Measurements from ENCODE around the gene FOXI1. TPM values are rescaled to one million over a fixed set of nuclear protein-coding genes. Genes with fewer than 3 reads are reported as not detected.

Gene FOXI1
- total RNA-seq, 1 experiment from 2014 or later, result 0.07 TPM

DNA sequence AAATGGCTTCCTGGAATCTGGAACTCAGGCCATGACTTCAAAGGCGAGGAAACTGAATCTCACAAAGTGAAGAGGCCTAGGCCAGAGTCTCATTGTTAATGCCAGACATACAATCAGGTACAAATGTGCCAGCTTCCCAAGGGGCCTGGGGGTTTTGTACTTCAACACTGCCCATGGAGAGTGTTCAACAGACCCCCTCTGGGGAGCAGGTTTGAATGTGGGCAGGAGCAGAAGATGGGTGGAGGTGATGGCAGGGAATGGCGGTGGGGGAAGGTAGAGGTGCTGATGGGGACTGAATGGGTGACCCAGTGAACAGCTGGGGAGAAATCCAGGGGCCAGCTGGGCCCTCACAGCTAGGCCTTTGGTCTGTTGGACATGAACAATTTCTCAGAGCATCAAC is 12.0 kb downstream of the FOXI1 start:
- H4K20me1 ChIP-seq (ENCODE audit: insufficient read depth, low read depth, low read length), result no peaks in the 10 kb centered on the region
- DNase-seq, result no peak
- H2AFZ ChIP-seq (ENCODE audit: low read length), result no peak overlapping the region
- no peak overlapping the region for H3K4me3 ChIP-seq (ENCODE audit: low read length)
- no peaks in the 10 kb centered on the region for H3K9me3 ChIP-seq (ENCODE audit: low read length)
- peaks cover 11% of the 10 kb centered on the region for H3K4me1 ChIP-seq (ENCODE audit: low read length)
- no peaks in the 10 kb centered on the region for H3K9me2 ChIP-seq (replicated peaks; ENCODE audit: insufficient read depth, low read length)
- H3K4me2 ChIP-seq (ENCODE audit: low read depth, low read length, poor library complexity, severe bottlenecking), result no peak overlapping the region
- H3K9ac ChIP-seq (ENCODE audit: low read length), result no peak overlapping the region
- H3K36me3 ChIP-seq (ENCODE audit: insufficient read depth, low read length), result no peaks in the 10 kb centered on the region
- H3K27ac ChIP-seq (ENCODE audit: low read length), result no peak overlapping the region
- no peaks in the 10 kb centered on the region for H3K27me3 ChIP-seq (ENCODE audit: low read length)
- H3K79me2 ChIP-seq (ENCODE audit: low read length), result no peaks in the 10 kb centered on the region

DNA sequence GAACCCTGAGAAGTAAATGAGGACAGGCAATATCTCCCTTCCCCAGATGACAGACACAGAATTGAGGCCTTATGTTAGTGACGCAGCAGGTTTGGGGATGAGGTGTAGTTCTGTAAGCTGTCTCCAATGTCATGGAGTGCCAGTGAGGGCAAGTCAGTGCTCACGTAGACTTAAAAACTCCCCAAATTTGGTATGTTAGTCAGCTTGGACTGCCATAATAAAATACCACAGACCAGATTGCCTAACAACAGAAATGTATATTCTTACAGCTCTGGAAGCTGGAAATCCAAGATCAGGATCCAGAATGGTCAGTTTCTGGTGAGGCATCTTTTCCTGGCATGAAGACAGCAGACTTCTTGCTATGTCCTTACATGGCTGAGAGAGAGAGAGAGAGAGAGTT is 14.9 kb downstream of the FOXI1 start:
- Histone ChIP-seq H3K4me1 (ENCODE audit: low read length) (peaks cover 6% of the 10 kb centered on the region), H3K4me3 (ENCODE audit: low read length) (no peak overlapping the region), H3K79me2 (ENCODE audit: low read length) (no peaks in the 10 kb centered on the region), H3K9ac (ENCODE audit: low read length) (no peak overlapping the region), H3K36me3 (ENCODE audit: insufficient read depth, low read length) (no peaks in the 10 kb centered on the region), H3K9me2 (replicated peaks; ENCODE audit: insufficient read depth, low read length) (no peaks in the 10 kb centered on the region), H4K20me1 (ENCODE audit: insufficient read depth, low read depth, low read length) (no peaks in the 10 kb centered on the region), H3K9me3 (ENCODE audit: low read length) (no peaks in the 10 kb centered on the region), H3K27ac (ENCODE audit: low read length) (no peak overlapping the region), H3K4me2 (ENCODE audit: low read depth, low read length, poor library complexity, severe bottlenecking) (no peak overlapping the region), H3K27me3 (ENCODE audit: low read length) (no peaks in the 10 kb centered on the region), H2AFZ (ENCODE audit: low read length) (no peak overlapping the region)
- no peak for DNase-seq

DNA sequence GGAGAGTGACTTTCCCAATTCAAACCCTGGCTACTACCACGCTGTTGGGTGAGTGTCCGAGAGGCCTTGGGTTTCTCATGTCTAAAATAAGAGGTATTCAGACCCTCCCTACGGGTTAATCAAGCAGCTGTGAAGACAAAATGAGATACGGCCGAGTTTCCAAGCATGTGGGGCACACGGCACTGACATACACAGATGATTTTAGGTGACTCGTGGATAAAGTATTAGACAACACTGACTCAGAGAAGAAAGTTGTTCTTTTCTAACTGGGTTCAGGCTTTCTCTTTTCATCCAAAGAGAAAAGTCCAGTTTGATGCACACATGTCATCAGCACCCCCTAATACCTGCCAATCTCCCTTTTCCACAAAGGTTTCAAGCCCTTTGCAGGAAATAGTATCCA is 15.6 kb downstream of the FOXI1 start:
- H3K4me2 ChIP-seq (ENCODE audit: low read depth, low read length, poor library complexity, severe bottlenecking), result no peak overlapping the region
- H3K79me2 ChIP-seq (ENCODE audit: low read length), result no peaks in the 10 kb centered on the region
- no peaks in the 10 kb centered on the region for H3K9me2 ChIP-seq (replicated peaks; ENCODE audit: insufficient read depth, low read length)

GRCh38 chr5:170126061-170126460 is 20.4 kb downstream of the FOXI1 start:
- no peak overlapping the region for H3K27ac ChIP-seq (ENCODE audit: low read length)
- H3K9me2 ChIP-seq (replicated peaks; ENCODE audit: insufficient read depth, low read length), result no peaks in the 10 kb centered on the region
- H3K9ac ChIP-seq (ENCODE audit: low read length), result no peak overlapping the region
- H3K79me2 ChIP-seq (ENCODE audit: low read length), result no peaks in the 10 kb centered on the region
- H3K4me2 ChIP-seq (ENCODE audit: low read depth, low read length, poor library complexity, severe bottlenecking), result no peak overlapping the region
- H4K20me1 ChIP-seq (ENCODE audit: insufficient read depth, low read depth, low read length), result no peaks in the 10 kb centered on the region
- no peak overlapping the region for H2AFZ ChIP-seq (ENCODE audit: low read length)
- H3K36me3 ChIP-seq (ENCODE audit: insufficient read depth, low read length), result no peaks in the 10 kb centered on the region
- peaks cover 6% of the 10 kb centered on the region; the same call in 1 of the 2 replicates for H3K4me1 ChIP-seq (ENCODE audit: low read length)
- H3K9me3 ChIP-seq (ENCODE audit: low read length), result no peaks in the 10 kb centered on the region
- DNase-seq, result no peak
- no peaks in the 10 kb centered on the region for H3K27me3 ChIP-seq (ENCODE audit: low read length)
- H3K4me3 ChIP-seq (ENCODE audit: low read length), result no peak overlapping the region

More for the DNA sequence above, 15.6 kb downstream of the FOXI1 start:
- H3K4me1 ChIP-seq (ENCODE audit: low read length), result peaks cover 6% of the 10 kb centered on the region
- H3K27ac ChIP-seq (ENCODE audit: low read length), result no peak overlapping the region
- no peaks in the 10 kb centered on the region for H3K9me3 ChIP-seq (ENCODE audit: low read length)
- no peaks in the 10 kb centered on the region for H3K36me3 ChIP-seq (ENCODE audit: insufficient read depth, low read length)
- H4K20me1 ChIP-seq (ENCODE audit: insufficient read depth, low read depth, low read length), result no peaks in the 10 kb centered on the region
- no peaks in the 10 kb centered on the region for H3K27me3 ChIP-seq (ENCODE audit: low read length)
- no peak overlapping the region for H3K9ac ChIP-seq (ENCODE audit: low read length)
- no peak overlapping the region for H2AFZ ChIP-seq (ENCODE audit: low read length)
- DNase-seq, result no peak
- H3K4me3 ChIP-seq (ENCODE audit: low read length), result no peak overlapping the region

DNA sequence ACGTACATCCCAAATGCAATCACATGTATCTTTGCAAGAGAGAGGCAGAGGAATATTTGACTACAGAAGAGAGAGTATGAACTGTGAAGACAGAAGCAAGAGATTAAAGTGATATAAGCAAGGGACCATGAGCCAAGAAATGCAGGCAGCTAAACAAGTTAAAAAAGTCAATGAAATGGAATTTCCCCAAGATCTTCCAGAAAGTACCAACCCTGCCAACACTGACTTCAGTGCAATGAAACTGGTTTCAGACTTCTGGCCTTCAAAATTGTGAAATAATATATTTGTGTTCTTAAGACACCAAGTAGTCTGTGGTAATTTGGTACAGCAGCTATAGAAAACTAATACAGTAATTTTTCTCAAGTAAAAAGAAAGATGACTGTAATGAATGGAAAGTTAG is 20.9 kb downstream of the FOXI1 start:
- Histone ChIP-seq H3K9me3 (ENCODE audit: low read length) (no peaks in the 10 kb centered on the region), H3K27ac (ENCODE audit: low read length) (no peak overlapping the region), H3K4me2 (ENCODE audit: low read depth, low read length, poor library complexity, severe bottlenecking) (no peak overlapping the region), H3K79me2 (ENCODE audit: low read length) (no peaks in the 10 kb centered on the region), H3K9ac (ENCODE audit: low read length) (no peak overlapping the region), H3K4me3 (ENCODE audit: low read length) (no peak overlapping the region), H3K27me3 (ENCODE audit: low read length) (no peaks in the 10 kb centered on the region), H4K20me1 (ENCODE audit: insufficient read depth, low read depth, low read length) (no peaks in the 10 kb centered on the region), H2AFZ (ENCODE audit: low read length) (no peak overlapping the region), H3K9me2 (replicated peaks; ENCODE audit: insufficient read depth, low read length) (no peaks in the 10 kb centered on the region), H3K4me1 (ENCODE audit: low read length) (peaks cover 6% of the 10 kb centered on the region; the same call in 1 of the 2 replicates), H3K36me3 (ENCODE audit: insufficient read depth, low read length) (no peaks in the 10 kb centered on the region)
- DNase-seq, result no peak

- no peaks in the 10 kb centered on the region for H3K36me3 ChIP-seq (ENCODE audit: insufficient read depth, low read length)
- H3K9me3 ChIP-seq (ENCODE audit: low read length), result no peaks in the 10 kb centered on the region
- H3K9me2 ChIP-seq (replicated peaks; ENCODE audit: insufficient read depth, low read length), result no peaks in the 10 kb centered on the region
- DNase-seq, result no peak
- H3K27ac ChIP-seq (ENCODE audit: low read length), result no peak overlapping the region
- H3K27me3 ChIP-seq (ENCODE audit: low read length), result no peaks in the 10 kb centered on the region
- H3K4me1 ChIP-seq (ENCODE audit: low read length), result peaks cover 31% of the 10 kb centered on the region
- no peaks in the 10 kb centered on the region for H4K20me1 ChIP-seq (ENCODE audit: insufficient read depth, low read depth, low read length)
- no peaks in the 10 kb centered on the region for H3K79me2 ChIP-seq (ENCODE audit: low read length)
- H2AFZ ChIP-seq (ENCODE audit: low read length), result no peak overlapping the region
- no peak overlapping the region for H3K4me3 ChIP-seq (ENCODE audit: low read length)
- H3K4me2 ChIP-seq (ENCODE audit: low read depth, low read length, poor library complexity, severe bottlenecking), result no peak overlapping the region
- H3K9ac ChIP-seq (ENCODE audit: low read length), result no peak overlapping the region
These were observed 25.5 kb downstream of the FOXI1 start for GRCh38 chr5:170131235-170131634.

- H3K4me2 ChIP-seq (ENCODE audit: low read depth, low read length, poor library complexity, severe bottlenecking), result peak overlapping the region; percentile 21
- peaks cover 35% of the 10 kb centered on the region for H3K4me1 ChIP-seq (ENCODE audit: low read length)
- no peaks in the 10 kb centered on the region for H3K27me3 ChIP-seq (ENCODE audit: low read length)
- H3K9me3 ChIP-seq (ENCODE audit: low read length), result no peaks in the 10 kb centered on the region
- no peak overlapping the region; the same call in 1 of the 2 replicates for H2AFZ ChIP-seq (ENCODE audit: low read length)
- no peaks in the 10 kb centered on the region for H4K20me1 ChIP-seq (ENCODE audit: insufficient read depth, low read depth, low read length)
- H3K9ac ChIP-seq (ENCODE audit: low read length), result no peak overlapping the region
- H3K4me3 ChIP-seq (ENCODE audit: low read length), result no peak overlapping the region
- H3K9me2 ChIP-seq (replicated peaks; ENCODE audit: insufficient read depth, low read length), result no peaks in the 10 kb centered on the region
- H3K79me2 ChIP-seq (ENCODE audit: low read length), result no peaks in the 10 kb centered on the region
- H3K27ac ChIP-seq (ENCODE audit: low read length), result no peak overlapping the region
- H3K36me3 ChIP-seq (ENCODE audit: insufficient read depth, low read length), result no peaks in the 10 kb centered on the region
- DNase-seq, result peak; percentile 57
These were observed 26.7 kb downstream of the FOXI1 start for GRCh38 chr5:170132269-170132975.

DNA sequence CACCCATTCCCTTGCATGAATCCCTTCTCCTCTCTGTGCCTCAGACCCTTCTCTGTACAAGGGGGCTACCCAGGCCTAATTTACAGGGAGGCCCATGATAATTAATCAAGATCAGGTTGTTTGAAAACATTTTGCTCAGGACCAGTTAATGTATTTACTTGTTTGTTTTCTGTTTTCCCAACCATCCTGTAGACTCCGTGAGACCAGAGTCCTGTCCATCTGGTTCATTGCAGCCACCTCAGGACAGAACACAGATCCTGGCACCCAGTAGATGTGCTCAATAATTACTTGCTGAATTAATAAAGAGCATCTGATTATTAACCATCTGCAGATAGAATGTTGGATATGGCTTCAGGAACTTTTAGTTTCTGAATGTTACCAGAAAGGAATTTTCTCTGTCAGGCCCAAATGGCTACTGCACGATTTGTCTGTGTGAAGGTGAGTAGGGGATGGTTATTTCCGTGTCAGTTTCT is 27.3 kb downstream of the FOXI1 start:
- H4K20me1 ChIP-seq (ENCODE audit: insufficient read depth, low read depth, low read length), result no peaks in the 10 kb centered on the region
- peak overlapping the region; percentile 21 for H3K4me2 ChIP-seq (ENCODE audit: low read depth, low read length, poor library complexity, severe bottlenecking)
- H3K9me3 ChIP-seq (ENCODE audit: low read length), result no peaks in the 10 kb centered on the region
- H3K36me3 ChIP-seq (ENCODE audit: insufficient read depth, low read length), result no peaks in the 10 kb centered on the region
- H3K27ac ChIP-seq (ENCODE audit: low read length), result no peak overlapping the region
- no peak overlapping the region; the same call in 1 of the 2 replicates for H2AFZ ChIP-seq (ENCODE audit: low read length)
- H3K9me2 ChIP-seq (replicated peaks; ENCODE audit: insufficient read depth, low read length), result no peaks in the 10 kb centered on the region
- no peak overlapping the region for H3K4me3 ChIP-seq (ENCODE audit: low read length)
- no peaks in the 10 kb centered on the region for H3K27me3 ChIP-seq (ENCODE audit: low read length)
- H3K79me2 ChIP-seq (ENCODE audit: low read length), result no peaks in the 10 kb centered on the region
- no peak for DNase-seq
- no peak overlapping the region for H3K9ac ChIP-seq (ENCODE audit: low read length)
- peaks cover 35% of the 10 kb centered on the region for H3K4me1 ChIP-seq (ENCODE audit: low read length)

Measured in Karpas-422 (cell line).